Suprapubic skin (tissue), 4 donors: ENCODE data around the gene SPDYE2B. TPM values are rescaled to one million over a fixed set of nuclear protein-coding genes. Genes with fewer than 3 reads are reported as not detected.
"Not testable (repeated sequence)": the region's sequence is repeated elsewhere in the genome, so short reads cannot be mapped to it uniquely, and the experiment has no call there.

Experiments used
- DNase-seq, 2 donors: peaks; one replicate each; pipeline ENCODE4 v3.0.0-alpha.2; 2019; ENCODE audit warnings: low spot score in 2 of 2
- H3K27ac ChIP-seq: fragments of 200-600 bp; sonication (generic); one replicate; pipeline ENCODE4 v1.5.1; 2019
- H3K27me3 ChIP-seq: fragments of 200-600 bp; sonication (generic); one replicate; pipeline ENCODE4 v1.5.1; 2019
- H3K36me3 ChIP-seq: fragments of 200-600 bp; sonication (generic); one replicate; pipeline ENCODE4 v1.5.1; 2019
- H3K4me1 ChIP-seq: fragments of 200-600 bp; sonication (generic); one replicate; pipeline ENCODE4 v1.5.1; 2019
- H3K4me3 ChIP-seq: fragments of 200-600 bp; sonication (generic); one replicate; pipeline ENCODE4 v1.5.1; 2019; ENCODE audit warnings: mild to moderate bottlenecking
- H3K9me3 ChIP-seq: fragments of 200-600 bp; sonication (generic); one replicate; pipeline ENCODE4 v1.5.1; 2019
- WGBS: methylation state at CpG from one replicate; pipeline ENCODE4 v1.1.5; 2018; 5-methylcytosine and 5-hydroxymethylcytosine counted together
- total RNA-seq, 4 donors: library from RNA; depleted of rRNA; stranded (reverse); fragments of >200 nt; gene quantifications; one replicate each; pipeline ENCODE4 v1.1.0, GENCODE V29; 2016

The SPDYE2B gene
- total RNA-seq, 4 donors from 2014 or later: not detected

DNA sequence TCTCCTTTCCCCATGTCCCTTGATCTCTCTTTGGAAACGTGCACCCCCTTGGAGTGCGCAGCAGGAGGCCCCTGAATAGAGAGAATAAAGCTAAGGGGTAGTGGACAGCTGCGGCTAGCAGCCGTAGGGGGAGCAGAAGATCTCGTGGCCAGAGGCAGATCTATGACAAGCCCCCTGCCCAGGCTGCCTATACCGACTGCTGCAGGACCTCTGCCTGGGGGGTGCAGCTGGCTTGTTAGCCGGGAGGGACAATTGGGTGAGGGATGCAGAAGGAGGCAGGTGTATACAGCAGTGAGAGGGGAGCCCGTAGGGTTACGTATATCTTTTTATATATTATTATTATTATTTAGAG, 21.8 kb downstream of the SPDYE2B start:
- H3K4me1 ChIP-seq, H3K36me3 ChIP-seq, H3K27ac ChIP-seq, DNase-seq, H3K27me3 ChIP-seq, H3K9me3 ChIP-seq: not testable (repeated sequence)
- H3K4me3 ChIP-seq: peak overlapping the region; percentile 48
- no CpG with 5 or more reads among the region's 9 CpGs for WGBS

DNA sequence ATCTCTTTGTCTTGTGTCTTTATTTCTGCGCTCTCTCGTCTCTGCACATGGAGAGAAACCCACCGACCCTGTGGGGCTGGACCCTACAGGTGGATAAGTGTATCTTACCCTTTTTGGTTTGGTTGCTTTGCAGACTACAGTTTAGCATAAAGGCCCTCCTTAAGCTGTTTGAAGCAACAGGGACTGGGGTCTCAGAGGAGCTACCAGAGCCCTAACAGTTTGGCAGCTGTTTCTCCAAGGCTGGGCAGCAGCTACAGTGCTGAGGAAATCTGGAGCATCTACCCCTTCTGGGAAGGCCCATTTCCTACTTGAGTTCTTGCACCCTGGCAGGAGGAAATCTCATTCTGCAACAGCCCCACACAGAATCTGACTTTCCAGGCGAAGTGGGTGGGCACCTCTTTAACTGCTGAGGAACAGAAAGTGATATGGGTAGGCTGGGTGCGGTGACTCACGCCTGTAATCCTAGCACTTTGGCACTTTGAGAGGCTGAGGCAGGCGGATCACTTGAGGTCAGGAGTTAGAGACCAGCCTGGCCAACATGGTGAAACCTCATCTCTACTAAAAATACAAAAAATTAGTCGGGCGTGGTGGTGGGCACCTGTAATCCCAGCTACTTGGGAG, 23.4 kb downstream of the SPDYE2B start:
- not testable (repeated sequence) for H3K4me1 ChIP-seq, H3K27me3 ChIP-seq, H3K4me3 ChIP-seq, DNase-seq, H3K27ac ChIP-seq, H3K36me3 ChIP-seq, H3K9me3 ChIP-seq
- no CpG with 5 or more reads among the region's 9 CpGs for WGBS

DNA sequence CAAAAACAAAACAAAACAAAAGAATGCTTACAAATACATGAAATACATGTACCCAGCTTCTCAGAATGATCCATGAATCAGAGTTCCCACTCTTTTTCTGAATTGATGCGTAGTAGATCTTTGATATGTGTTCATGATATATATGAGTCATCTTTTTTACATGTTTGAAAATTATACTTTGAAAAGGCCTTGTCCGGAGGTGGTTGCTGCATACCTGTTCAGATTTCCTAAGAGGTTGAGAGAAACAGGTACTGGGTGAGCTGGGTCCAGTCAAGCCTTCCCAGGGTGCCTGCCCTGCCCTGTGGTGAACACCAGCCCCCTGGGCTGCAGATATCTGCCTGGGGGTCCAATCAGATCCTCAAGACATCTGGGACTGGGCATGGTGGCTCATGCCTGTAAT, 25.4 kb downstream of the SPDYE2B start:
- H3K9me3 ChIP-seq, H3K27me3 ChIP-seq, H3K4me3 ChIP-seq, H3K27ac ChIP-seq, H3K36me3 ChIP-seq, DNase-seq, H3K4me1 ChIP-seq: not testable (repeated sequence)
- no CpG with 5 or more reads among the region's 2 CpGs for WGBS

DNA sequence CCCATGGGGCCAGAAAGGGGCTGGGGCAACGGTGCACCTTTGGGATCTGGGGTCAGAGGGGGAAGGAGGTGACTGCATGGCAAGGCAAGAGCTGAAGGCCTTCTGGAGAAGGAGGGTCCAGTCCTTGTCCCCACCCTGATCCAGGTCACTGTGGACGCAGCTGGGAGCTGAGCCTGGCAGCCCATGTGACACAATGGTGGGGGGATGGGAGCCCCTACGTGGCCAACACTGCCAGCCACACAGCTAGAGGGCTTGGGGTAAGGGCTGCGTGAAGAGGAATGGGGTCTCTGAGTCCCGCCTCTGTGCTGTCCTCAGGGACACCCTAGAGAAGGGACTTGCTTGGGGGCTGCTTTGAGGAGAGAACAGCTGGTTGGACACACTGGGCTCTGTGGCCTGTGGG, 30.7 kb downstream of the SPDYE2B start:
- H3K27ac ChIP-seq, H3K9me3 ChIP-seq, H3K4me1 ChIP-seq, H3K36me3 ChIP-seq, DNase-seq, H3K4me3 ChIP-seq, H3K27me3 ChIP-seq: not testable (repeated sequence)
- no CpG with 5 or more reads among the region's 5 CpGs for WGBS

DNA sequence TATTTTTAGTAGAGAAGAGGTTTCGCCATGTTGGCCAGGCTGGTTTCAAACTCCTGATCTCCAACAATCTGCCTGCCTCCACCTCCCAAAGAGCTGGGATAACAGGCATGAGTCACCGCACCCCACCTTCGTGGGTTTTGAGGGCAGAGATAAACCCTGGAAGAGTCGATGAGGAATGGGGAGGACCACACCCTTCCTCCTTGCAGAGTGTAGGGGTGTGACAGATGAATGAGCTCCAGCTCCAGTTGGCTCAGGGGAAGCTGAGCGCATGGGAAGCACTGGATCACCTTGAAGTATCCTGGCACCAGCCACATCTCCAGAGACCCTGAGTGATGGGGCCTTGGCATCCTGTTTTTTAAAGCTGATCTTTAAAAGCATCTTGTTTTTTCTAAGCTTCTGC, 32.4 kb downstream of the SPDYE2B start:
- not testable (repeated sequence) for DNase-seq, H3K36me3 ChIP-seq, H3K27me3 ChIP-seq, H3K4me3 ChIP-seq, H3K4me1 ChIP-seq, H3K27ac ChIP-seq, H3K9me3 ChIP-seq
- no CpG with 5 or more reads among the region's 5 CpGs for WGBS

DNA sequence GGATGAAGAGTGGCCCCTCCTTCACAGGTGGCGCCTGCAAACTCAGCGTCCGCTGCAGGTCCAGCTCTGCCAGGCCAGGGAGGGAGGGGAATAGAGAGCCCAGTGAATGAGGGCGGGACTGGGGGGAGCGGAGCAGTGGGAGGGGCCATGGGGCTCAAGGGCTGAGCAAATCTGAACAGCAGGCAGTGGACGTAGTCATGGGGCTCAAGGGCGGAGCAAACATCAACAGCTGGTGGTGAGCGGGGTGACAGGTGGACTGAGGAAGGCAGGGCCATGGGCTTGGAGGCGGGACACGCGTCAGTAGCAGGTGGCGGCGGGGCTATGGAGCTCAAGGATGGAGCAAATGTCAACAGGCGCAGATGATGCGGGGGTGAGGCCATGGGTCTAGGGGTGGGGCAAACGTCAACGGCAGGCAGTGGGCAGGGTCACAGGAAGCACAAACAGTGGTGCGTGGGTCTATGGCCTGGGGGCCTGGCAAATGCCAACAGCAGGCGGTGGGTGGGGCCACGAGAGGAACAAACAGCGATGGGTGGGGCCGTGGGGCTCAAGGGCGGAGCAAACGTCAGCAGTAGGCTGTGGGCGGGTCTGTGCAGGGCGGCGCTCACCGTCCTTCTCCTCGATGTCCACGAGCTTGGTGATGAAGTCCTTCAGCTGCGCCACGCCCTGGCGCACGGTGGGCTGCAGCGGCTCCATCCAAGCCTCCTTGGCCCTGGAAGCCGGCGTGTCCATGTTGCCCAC, 38.3 kb downstream of the SPDYE2B start:
- H3K27ac ChIP-seq, H3K36me3 ChIP-seq, H3K4me3 ChIP-seq, H3K27me3 ChIP-seq, H3K4me1 ChIP-seq, H3K9me3 ChIP-seq, DNase-seq: not testable (repeated sequence)
- WGBS: no CpG with 5 or more reads among the region's 37 CpGs

DNA sequence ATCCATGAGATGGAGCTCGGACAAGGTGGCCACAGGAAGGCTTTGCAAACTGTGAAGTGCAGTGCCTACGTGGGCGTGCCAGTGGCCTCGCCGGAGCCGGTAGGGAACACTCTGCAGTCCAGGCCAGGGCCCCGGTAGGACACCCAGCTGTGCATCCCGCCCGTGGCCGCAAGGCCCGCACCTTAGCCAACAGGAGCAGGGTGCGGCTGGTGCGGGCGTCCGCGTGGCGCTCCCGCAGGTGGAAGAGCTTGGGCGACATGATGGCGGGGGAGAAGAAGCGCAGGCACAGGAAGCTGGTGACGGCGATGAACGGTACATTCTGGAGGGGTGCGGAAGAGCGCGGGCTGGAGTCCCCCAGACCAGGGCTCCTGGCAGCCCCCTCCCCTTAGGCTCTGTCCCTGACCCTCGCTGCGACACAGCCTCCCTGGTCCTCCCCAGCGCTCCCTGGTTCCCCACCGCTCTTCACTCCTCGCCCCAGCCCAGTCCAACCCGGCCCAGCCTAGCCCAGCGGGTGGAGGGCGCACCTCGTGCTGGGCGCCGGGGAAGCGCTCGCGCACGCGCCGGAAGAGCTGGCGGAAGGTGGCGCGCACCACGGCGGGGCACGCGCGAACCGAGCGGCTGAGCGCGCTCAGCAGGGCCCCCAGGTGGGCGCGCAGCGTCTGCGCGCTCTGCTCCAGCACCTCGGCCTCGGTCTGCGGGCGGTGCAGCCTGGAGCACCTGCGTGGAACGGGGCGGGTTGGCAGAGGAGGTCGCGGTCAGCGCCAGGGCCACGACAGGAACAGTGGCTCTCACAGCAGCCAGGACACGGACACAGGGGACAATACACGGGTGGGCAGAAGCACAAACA, 39.5 kb downstream of the SPDYE2B start:
- H3K9me3 ChIP-seq, H3K27ac ChIP-seq, H3K36me3 ChIP-seq, DNase-seq, H3K27me3 ChIP-seq, H3K4me1 ChIP-seq: not testable (repeated sequence)
- H3K4me3 ChIP-seq: peak overlapping the region; percentile 43
- WGBS: no CpG with 5 or more reads among the region's 74 CpGs

DNA sequence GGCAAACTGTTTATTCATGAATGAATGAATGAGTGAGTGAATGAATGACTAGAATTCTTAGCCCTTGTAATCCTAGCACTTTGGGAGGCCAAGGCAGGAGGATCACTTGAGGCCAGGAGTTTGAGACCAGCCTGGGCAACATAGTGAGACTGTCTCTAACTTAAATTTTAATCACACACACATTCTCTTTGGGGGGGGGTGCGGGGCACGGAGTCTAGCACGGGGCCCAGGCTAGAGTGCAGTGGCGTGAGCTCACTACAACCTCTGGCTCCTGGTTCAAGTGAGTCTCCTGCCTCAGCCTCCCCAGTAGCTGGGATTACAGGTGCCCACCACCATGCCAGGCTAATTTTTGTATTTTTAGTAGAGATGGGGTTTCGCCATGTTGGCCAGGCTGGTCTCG, 40.5 kb downstream of the SPDYE2B start:
- H3K9me3 ChIP-seq, H3K27ac ChIP-seq, H3K4me3 ChIP-seq, H3K36me3 ChIP-seq, H3K4me1 ChIP-seq, DNase-seq, H3K27me3 ChIP-seq: not testable (repeated sequence)
- 85% methylated on average over 3 of the region's 6 CpGs for WGBS

DNA sequence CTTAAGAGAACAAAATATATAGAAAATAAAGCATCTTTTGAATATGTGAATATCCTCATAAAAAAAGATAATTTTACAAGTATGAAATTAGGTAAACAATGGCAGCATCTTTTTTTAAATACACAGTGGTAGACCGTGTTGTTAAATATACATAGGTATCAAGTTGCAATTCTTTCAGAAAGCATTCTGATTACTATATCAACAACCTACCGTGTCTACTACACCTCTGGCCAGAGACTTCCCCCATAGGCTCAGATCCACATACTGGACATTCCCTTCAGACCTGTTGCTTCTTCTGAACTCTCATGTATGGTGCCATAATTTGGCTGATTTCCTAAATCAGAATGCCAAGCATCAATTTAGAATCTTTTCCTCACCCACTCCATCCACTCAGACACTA, 43.9 kb downstream of the SPDYE2B start:
- not testable (repeated sequence) for DNase-seq, H3K4me3 ChIP-seq, H3K36me3 ChIP-seq, H3K27me3 ChIP-seq, H3K27ac ChIP-seq, H3K9me3 ChIP-seq, H3K4me1 ChIP-seq
- WGBS: 69% methylated on average over 2 of the region's 2 CpGs

DNA sequence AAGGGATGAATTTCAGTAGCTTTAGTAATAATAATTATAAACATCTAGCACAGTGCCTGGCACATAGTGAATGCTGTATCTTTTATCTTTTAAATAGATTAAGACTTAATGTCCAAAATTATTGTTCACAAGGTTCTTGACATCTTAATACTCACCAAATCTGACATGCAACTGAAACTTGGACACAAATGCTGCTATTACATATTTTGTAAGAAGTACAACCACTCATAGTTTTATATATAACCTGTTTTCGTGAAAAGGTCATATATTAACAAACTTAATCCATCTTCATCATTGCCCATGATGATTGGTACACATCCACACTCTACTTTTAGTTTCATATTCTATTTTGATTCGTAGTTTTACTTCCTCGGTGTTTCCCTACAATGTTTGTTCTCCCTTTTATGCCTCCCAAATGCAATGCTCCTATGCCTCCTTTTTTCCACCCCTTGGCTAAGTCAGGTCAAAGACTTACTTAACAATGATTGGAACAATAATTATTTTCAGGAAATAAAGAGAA, 45.0 kb downstream of the SPDYE2B start:
- not testable (repeated sequence) for H3K9me3 ChIP-seq, H3K27ac ChIP-seq, DNase-seq, H3K27me3 ChIP-seq, H3K36me3 ChIP-seq, H3K4me3 ChIP-seq, H3K4me1 ChIP-seq
- whole genome bisulfite sequencing: 71% methylated on average over 2 of the region's 3 CpGs

DNA sequence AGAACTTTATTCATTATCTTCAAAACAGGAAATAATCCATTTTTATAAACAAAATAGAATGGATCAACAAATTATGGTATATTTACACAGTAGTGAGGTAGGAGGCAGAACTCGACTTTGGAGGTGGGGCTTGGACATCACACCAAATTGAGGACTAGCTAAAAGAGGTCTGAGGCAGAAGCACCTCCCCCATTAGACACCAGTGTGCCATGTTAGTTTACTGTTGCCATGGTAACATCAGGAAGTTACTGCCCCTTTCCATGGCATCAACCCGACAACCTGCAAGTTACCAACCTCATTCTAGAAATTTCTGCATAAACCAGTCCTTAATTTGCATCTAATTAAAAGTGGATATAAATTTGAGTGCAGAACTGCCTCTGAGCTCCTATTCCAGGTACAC, 45.9 kb downstream of the SPDYE2B start:
- H3K36me3 ChIP-seq, H3K9me3 ChIP-seq, H3K27ac ChIP-seq, H3K4me1 ChIP-seq, H3K4me3 ChIP-seq, H3K27me3 ChIP-seq, DNase-seq: not testable (repeated sequence)
- 40% methylated on average over 1 of the region's 2 CpGs for WGBS

DNA sequence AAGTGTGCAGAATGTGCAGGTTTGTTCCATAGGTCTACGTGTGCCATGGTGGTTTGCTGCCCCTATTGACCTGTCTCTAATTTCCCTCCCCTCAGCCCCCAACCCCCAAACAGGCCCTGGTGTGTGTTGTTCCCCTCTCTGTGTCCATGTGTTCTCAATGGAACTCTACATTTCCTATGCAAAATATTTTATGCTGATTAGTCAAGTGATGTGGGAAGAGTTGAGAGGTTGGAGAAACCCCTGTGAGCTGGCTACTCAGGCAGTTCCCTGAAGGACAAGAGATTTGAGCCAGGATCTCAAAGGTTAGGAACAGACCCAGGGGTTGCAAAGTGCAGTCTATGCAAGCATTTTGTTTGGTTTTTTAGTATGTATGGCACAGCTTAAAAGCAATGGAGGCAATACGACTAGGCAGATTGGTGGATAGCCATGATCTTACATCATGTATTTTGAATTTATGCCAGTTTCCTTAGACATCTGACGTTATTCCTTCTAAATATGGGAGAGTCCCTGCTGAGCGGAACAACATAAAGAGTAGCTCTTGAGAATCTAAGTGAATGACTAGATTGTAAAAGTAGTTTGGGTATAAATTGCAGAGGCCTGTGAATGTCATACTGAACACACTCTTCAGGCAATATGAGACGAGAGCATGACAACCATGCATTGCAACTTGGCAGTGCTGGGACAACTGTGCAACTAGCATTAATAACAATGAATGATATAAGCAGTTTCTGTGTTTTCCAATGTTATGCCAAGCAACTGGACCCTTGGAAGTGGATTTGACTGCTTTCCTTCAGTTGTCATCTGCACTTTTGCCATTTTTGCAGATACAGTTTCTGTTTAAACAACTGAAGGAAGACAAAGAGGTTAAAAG, 47.8 kb downstream of the SPDYE2B start:
- not testable (repeated sequence) for H3K36me3 ChIP-seq, H3K9me3 ChIP-seq, DNase-seq, H3K4me1 ChIP-seq, H3K4me3 ChIP-seq, H3K27ac ChIP-seq, H3K27me3 ChIP-seq
- 81% methylated on average over 5 of the region's 5 CpGs for WGBS

DNA sequence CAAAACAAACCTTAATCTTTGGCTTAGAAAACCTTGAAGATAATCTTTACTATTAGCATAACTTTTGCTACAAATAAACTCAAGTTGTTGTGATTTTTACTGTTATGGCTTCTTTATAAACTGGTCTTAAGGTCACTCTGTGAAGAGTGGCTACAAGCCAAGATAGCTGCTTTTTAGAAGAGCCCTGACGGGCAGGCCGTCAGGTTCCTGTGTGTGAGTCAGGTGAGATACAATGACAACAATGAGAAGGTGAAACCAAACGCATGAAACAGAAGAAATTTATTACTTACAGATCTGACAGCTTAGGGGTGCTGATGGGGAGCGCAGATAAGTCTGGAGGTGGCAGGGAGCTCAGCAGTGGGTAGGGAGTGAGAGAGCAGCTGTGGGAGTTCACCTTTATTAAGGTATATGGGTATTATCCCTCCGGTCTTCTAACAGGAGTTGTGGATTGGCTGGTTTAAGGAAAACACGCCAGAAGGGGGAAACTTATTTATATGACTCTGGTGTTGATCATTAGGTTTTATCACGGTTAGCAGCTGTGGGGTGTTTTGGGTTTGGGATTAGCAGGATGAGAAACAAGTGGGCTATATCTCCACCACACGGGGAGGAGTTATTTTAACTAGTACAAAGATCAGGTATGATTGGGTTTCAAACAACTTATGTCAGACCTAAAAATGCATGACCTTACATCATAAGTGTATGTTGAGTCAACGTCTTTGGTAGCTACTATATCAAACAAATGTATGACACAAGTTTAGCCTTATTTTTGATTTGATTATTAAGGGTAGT, 49.0 kb downstream of the SPDYE2B start:
- H3K4me3 ChIP-seq, H3K27me3 ChIP-seq, DNase-seq, H3K9me3 ChIP-seq, H3K36me3 ChIP-seq, H3K27ac ChIP-seq, H3K4me1 ChIP-seq: not testable (repeated sequence)
- 69% methylated on average over 9 of the region's 9 CpGs for WGBS
